Panc1 (cell line): ENCODE results near the gene ZNF414. TPM values are rescaled to one million over a fixed set of nuclear protein-coding genes. Genes with fewer than 3 reads are reported as not detected.

Source experiments
- ATAC-seq: fragments of 200-7000 bp; cut with Tn5 transposase; 2 replicates; pipeline ENCODE4 v1.9.1; 2020; ENCODE audit warnings: mild to moderate bottlenecking, moderate library complexity
- BruUV-seq: library from RNA; stranded (reverse); fragments of 400-500 nt; replicated peaks from 2 replicates; lab custom pipeline; 2021; lab: Mats Ljungman, UMichigan
- CTCF ChIA-PET: fragments of 300-600 bp; sonication (Branson Sonifier 250); formaldehyde crosslinking; loops from one replicate; lab custom pipeline; 2022; ENCODE audit warnings: antibody characterized with exemption; lab: Charles Lee
- POLR2A ChIA-PET: fragments of 300-600 bp; sonication (Branson Sonifier 250); formaldehyde crosslinking; loops from one replicate; lab custom pipeline; 2022; ENCODE audit warnings: antibody characterized with exemption; lab: Charles Lee
- DNase-seq: peaks from one replicate; pipeline ENCODE4 v3.0.0-alpha.2; 2010; ENCODE audit warnings: low read depth, low spot score
- H3K27ac ChIP-seq: 2 replicates; pipeline ENCODE4 v1.5.1; 2011; ENCODE audit warnings: mild to moderate bottlenecking, low read length, inconsistent platforms
- H3K27me3 ChIP-seq: fragments of 200-500 bp; sonication (Bioruptor generic); 2 replicates; pipeline ENCODE4 v1.6.0; 2014; ENCODE audit warnings: low read length, inconsistent platforms; ENCODE audit not compliant: control insufficient read depth, insufficient read depth
- H3K36me3 ChIP-seq: fragments of 200-500 bp; sonication (Bioruptor generic); 2 replicates; pipeline ENCODE4 v1.5.1; 2014; ENCODE audit warnings: inconsistent platforms, mild to moderate bottlenecking, low read length, moderate library complexity; ENCODE audit not compliant: control insufficient read depth, insufficient read depth
- H3K4me1 ChIP-seq: 2 replicates; pipeline ENCODE4 v1.5.1; 2011; ENCODE audit warnings: inconsistent platforms, mild to moderate bottlenecking, low read length, moderate library complexity; ENCODE audit not compliant: control insufficient read depth, insufficient read depth
- H3K4me3 ChIP-seq, 2 experiments: 2 replicates each; pipeline ENCODE4 v1.5.1; 2011 to 2012; ENCODE audit warnings: low read depth in 2 of 2, low read length in 2 of 2, mild to moderate bottlenecking in 2 of 2, inconsistent platforms in 1 of 2, moderate library complexity in 1 of 2
- H3K9me3 ChIP-seq: fragments of 200-500 bp; sonication (Bioruptor generic); 2 replicates; pipeline ENCODE4 v1.5.1; 2014; ENCODE audit warnings: low read depth, mild to moderate bottlenecking, inconsistent platforms, low read length, moderate library complexity; ENCODE audit not compliant: control insufficient read depth, insufficient read depth
- POLR2AphosphoS5 ChIP-seq: IDR thresholded peaks from 2 replicates; pipeline ENCODE4 v1.6.1; 2012; ENCODE audit warnings: mild to moderate bottlenecking, low read depth, low read length, moderate library complexity
- SIN3A ChIP-seq: IDR thresholded peaks from 2 replicates; pipeline ENCODE4 v1.6.1; 2012; ENCODE audit warnings: low read depth, mild to moderate bottlenecking, low read length, moderate library complexity, borderline replicate concordance; ENCODE audit not compliant: insufficient read depth
- TCF7L2 ChIP-seq: IDR thresholded peaks from 2 replicates; pipeline ENCODE4 v1.6.1; 2011; ENCODE audit warnings: mild to moderate bottlenecking, low read depth, low read length, inconsistent platforms
- in situ Hi-C: cut with HindIII; loops from 2 replicates; pipeline ENCODE4 v1.10.0; 2016; ENCODE audit warnings: low sequenced_read_pairs, low pct_unique_long_range_greater_than_20kb
- intact Hi-C: fragments of 100-400 bp; cut with micrococcal nuclease; formaldehyde crosslinking; loops from one replicate; pipeline ENCODE4 v1.10.0; 2022; ENCODE audit not compliant: unreplicated experiment
- total RNA-seq: library from RNA; stranded (reverse); gene quantifications from one replicate; pipeline ENCODE4 v1.2.1, GENCODE V29; 2021; ENCODE audit not compliant: unreplicated experiment
- TF ChIP-seq, protein P1 (sequence below): fragments of 450-650 bp; IDR thresholded peaks from 2 replicates; pipeline ENCODE4 v1.5.1; 2017; ENCODE audit warnings: mild to moderate bottlenecking
- TF ChIP-seq, protein P2 (sequence below), 2 experiments: IDR thresholded peaks; 2 replicates each; pipeline ENCODE4 v1.6.1; 2011 to 2012; ENCODE audit warnings: low read depth in 2 of 2, control low read depth in 1 of 2, low read length in 1 of 2, mild to moderate bottlenecking in 1 of 2, moderate library complexity in 1 of 2; ENCODE audit not compliant: insufficient read depth in 1 of 2

ZNF414 gene
- total RNA-seq, 1 experiment from 2014 or later, result 37.1 TPM

- Histone ChIP-seq H3K27ac (no peak overlapping the region), H3K27me3 (no peaks in the 10 kb centered on the region), H3K4me3 (no peak overlapping the region), H3K4me1 (no peaks in the 10 kb centered on the region), H3K9me3 (no peaks in the 10 kb centered on the region), H3K36me3 (no peaks in the 10 kb centered on the region)
- no TSS peak for BruUV-seq
- ATAC-seq, result no peak
- in situ Hi-C loops, result no loop called here
- TF ChIP-seq POLR2AphosphoS5, result no peak
- TF ChIP-seq, protein P1, sequence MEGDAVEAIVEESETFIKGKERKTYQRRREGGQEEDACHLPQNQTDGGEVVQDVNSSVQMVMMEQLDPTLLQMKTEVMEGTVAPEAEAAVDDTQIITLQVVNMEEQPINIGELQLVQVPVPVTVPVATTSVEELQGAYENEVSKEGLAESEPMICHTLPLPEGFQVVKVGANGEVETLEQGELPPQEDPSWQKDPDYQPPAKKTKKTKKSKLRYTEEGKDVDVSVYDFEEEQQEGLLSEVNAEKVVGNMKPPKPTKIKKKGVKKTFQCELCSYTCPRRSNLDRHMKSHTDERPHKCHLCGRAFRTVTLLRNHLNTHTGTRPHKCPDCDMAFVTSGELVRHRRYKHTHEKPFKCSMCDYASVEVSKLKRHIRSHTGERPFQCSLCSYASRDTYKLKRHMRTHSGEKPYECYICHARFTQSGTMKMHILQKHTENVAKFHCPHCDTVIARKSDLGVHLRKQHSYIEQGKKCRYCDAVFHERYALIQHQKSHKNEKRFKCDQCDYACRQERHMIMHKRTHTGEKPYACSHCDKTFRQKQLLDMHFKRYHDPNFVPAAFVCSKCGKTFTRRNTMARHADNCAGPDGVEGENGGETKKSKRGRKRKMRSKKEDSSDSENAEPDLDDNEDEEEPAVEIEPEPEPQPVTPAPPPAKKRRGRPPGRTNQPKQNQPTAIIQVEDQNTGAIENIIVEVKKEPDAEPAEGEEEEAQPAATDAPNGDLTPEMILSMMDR, result no peak
- no peak for TF ChIP-seq TCF7L2
- TF ChIP-seq, protein P2, sequence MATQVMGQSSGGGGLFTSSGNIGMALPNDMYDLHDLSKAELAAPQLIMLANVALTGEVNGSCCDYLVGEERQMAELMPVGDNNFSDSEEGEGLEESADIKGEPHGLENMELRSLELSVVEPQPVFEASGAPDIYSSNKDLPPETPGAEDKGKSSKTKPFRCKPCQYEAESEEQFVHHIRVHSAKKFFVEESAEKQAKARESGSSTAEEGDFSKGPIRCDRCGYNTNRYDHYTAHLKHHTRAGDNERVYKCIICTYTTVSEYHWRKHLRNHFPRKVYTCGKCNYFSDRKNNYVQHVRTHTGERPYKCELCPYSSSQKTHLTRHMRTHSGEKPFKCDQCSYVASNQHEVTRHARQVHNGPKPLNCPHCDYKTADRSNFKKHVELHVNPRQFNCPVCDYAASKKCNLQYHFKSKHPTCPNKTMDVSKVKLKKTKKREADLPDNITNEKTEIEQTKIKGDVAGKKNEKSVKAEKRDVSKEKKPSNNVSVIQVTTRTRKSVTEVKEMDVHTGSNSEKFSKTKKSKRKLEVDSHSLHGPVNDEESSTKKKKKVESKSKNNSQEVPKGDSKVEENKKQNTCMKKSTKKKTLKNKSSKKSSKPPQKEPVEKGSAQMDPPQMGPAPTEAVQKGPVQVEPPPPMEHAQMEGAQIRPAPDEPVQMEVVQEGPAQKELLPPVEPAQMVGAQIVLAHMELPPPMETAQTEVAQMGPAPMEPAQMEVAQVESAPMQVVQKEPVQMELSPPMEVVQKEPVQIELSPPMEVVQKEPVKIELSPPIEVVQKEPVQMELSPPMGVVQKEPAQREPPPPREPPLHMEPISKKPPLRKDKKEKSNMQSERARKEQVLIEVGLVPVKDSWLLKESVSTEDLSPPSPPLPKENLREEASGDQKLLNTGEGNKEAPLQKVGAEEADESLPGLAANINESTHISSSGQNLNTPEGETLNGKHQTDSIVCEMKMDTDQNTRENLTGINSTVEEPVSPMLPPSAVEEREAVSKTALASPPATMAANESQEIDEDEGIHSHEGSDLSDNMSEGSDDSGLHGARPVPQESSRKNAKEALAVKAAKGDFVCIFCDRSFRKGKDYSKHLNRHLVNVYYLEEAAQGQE (IDR thresholded peaks at IDR 0.05; ENCODE audit: insufficient read depth in 1 of 2, low read depth in 2 of 2, low read length in 1 of 2), result no peak
- no peak for TF ChIP-seq SIN3A
- DNase-seq, result no peak
- POLR2A ChIA-PET, result interaction anchor here (0.7 kb wide), 1 partner anchor 82 kb away, joined by 20 read pairs; no protein-coding TSS in a partner anchor
- intact Hi-C loops, result no loop called here
- CTCF ChIA-PET, result no interaction called here
Measured at GRCh38 chr19:8545743-8546142, 31.8 kb upstream of the ZNF414 start.

DNA sequence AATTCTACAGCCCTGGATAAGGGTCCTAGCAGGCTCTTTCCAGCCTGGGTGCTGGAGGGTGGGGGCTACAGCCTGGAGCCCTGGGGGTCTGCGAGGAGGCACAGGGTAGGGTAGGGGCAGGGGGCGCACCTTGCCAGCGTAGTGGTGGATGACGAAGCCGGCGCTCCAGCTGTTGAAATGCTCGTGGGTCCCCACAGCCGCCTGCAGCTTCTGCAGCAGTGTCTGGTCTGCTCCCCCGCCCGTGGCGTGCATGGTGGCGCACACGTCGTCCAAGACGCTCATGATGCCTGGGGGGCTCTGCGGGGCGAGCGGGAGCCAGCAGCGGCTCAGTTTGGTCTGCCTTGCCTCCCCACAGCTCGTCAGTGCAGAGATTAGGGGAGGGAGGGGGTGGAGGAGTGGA, 30.2 kb upstream of the ZNF414 start:
- ATAC-seq (no peak), DNase-seq (no peak)
- H3K4me3 ChIP-seq, result no peak overlapping the region
- no peaks in the 10 kb centered on the region for H3K4me1 ChIP-seq
- POLR2A ChIA-PET, result no interaction called here
- no peak overlapping the region for H3K27ac ChIP-seq
- no peaks in the 10 kb centered on the region for H3K36me3 ChIP-seq
- no peaks in the 10 kb centered on the region for H3K27me3 ChIP-seq
- no TSS peak for BruUV-seq
- no peak for TF ChIP-seq SIN3A
- TF ChIP-seq, protein P2 (IDR thresholded peaks at IDR 0.05; ENCODE audit: insufficient read depth in 1 of 2, low read depth in 2 of 2, low read length in 1 of 2), result no peak
- TF ChIP-seq, protein P1, result no peak
- H3K9me3 ChIP-seq, result no peaks in the 10 kb centered on the region
- CTCF ChIA-PET, result no interaction called here
- in situ Hi-C loops (no loop called here), intact Hi-C loops (no loop called here)
